ENCODE data around the gene EVA1C.
"Not testable (repeated sequence)": the region's sequence is repeated elsewhere in the genome, so short reads cannot be mapped to it uniquely, and the experiment has no call there.

The EVA1C gene

DNA sequence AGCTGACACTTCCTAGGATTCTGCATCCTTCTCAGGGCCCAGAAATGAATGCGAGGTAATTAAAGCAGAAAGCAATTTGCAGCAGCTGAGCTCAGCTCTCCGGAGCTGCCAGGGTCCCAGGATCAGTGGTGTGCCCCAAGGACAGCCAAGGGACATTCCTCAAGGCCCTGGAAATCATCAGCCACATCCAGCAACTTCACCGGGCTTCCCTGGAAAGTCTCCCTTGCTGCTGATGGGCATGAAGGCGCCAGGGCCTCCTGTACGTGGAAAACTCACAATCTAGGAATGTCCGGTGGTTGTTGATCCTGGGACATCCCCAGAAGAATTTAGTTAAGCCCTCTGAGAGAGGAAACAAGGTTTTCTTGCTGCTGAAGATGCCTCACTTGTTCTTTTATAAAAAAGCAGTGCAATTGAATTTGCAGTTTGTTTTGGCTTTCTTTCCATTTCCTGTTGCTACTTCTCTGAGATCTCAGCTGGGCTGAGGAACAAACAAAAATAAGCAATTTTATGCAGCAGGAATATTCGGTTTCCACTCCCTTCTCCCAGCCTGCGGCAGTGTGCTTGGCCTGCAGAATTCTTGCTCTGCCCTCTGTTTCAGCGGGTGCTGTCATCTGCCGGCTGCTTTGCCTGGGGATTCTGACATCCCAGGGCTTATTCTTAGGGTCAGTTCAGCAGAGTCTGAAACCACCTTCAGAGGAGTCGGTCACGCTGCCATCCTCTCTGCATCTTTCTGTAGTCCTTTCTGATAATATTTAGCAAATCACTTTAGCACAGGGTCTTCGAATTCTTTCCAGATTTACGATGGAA lies 86.9 kb downstream of the EVA1C start:
- no peak for DNase-seq (ENCODE audit: low spot score)

DNA sequence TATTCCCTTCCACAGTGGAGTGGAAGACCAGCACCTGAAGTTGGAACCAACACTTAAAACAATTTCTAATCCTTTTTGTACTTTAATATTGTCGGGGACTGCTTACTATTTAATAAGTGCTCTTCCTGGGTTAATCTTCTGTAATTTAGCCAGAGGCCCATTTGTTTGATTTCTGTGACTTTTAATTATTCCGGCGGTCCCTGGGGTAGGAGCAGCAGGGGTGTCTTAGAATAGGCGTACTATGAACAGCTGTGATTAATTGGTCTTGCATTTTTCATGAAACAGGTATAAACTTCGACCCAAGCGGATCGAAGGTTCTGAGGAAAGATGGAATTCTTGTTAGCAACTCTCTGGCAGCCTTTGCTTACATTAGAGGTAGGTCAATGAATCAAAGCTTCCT lies 91.1 kb downstream of the EVA1C start:
- DNase-seq (ENCODE audit: low spot score), result not testable (repeated sequence)

- not testable (repeated sequence) for DNase-seq (ENCODE audit: low spot score)
These were observed 93.3 kb downstream of the EVA1C start for GRCh38 chr21:32505767-32506166.

GRCh38 chr21:32506411-32506965 lies 94.0 kb downstream of the EVA1C start:
- not testable (repeated sequence) for DNase-seq (ENCODE audit: low spot score)

- DNase-seq (ENCODE audit: low spot score), result no peak
These were observed 94.9 kb downstream of the EVA1C start for GRCh38 chr21:32507342-32507919.

- DNase-seq (ENCODE audit: low spot score), result not testable (repeated sequence)
These were observed 95.5 kb downstream of the EVA1C start for GRCh38 chr21:32508036-32508435.

- DNase-seq (ENCODE audit: low spot score), result peak; percentile 14
These were observed 96.1 kb downstream of the EVA1C start for GRCh38 chr21:32508558-32508957.

- DNase-seq (ENCODE audit: low spot score), result not testable (repeated sequence)
These were observed 96.5 kb downstream of the EVA1C start for GRCh38 chr21:32508975-32509374.

DNA sequence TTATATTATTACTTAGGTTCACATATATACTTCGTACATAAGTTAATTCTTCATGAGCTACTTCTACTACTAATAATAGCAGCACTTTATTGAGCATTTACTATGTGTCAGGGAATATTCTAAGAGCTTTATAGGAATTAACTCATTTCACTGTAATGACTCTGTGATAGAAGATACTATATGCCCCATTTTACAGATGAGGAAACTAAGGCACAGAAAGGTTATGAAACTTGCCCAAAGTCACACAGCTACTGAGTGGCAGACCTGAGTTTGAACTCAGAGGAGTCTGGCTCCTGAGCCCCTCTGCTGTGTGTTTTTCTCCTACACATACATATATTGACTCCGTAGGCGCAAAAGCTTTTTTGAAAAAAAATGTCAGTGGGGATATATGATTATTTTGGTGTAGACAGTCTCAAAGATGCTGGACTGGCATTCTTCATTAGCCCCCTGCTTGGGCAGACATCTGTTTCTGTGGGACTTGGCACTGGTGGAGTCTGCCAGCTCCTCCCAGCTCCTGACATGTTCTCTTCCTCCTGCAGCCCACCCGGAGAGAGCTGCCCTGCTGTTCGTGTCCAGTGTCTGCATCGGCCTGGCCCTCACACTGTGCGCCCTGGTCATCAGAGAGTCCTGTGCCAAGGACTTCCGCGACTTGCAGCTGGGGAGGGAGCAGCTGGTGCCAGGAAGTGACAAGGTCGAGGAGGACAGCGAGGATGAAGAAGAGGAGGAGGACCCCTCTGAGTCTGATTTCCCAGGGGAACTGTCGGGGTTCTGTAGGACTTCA lies 102.0 kb downstream of the EVA1C start:
- peak; percentile 20 for DNase-seq (ENCODE audit: low spot score)

GRCh38 chr21:32515874-32516273 lies 103.4 kb downstream of the EVA1C start:
- DNase-seq (ENCODE audit: low spot score), result no peak

- DNase-seq (ENCODE audit: low spot score), result no peak
These were observed 104.5 kb downstream of the EVA1C start for GRCh38 chr21:32516756-32517649.

DNA sequence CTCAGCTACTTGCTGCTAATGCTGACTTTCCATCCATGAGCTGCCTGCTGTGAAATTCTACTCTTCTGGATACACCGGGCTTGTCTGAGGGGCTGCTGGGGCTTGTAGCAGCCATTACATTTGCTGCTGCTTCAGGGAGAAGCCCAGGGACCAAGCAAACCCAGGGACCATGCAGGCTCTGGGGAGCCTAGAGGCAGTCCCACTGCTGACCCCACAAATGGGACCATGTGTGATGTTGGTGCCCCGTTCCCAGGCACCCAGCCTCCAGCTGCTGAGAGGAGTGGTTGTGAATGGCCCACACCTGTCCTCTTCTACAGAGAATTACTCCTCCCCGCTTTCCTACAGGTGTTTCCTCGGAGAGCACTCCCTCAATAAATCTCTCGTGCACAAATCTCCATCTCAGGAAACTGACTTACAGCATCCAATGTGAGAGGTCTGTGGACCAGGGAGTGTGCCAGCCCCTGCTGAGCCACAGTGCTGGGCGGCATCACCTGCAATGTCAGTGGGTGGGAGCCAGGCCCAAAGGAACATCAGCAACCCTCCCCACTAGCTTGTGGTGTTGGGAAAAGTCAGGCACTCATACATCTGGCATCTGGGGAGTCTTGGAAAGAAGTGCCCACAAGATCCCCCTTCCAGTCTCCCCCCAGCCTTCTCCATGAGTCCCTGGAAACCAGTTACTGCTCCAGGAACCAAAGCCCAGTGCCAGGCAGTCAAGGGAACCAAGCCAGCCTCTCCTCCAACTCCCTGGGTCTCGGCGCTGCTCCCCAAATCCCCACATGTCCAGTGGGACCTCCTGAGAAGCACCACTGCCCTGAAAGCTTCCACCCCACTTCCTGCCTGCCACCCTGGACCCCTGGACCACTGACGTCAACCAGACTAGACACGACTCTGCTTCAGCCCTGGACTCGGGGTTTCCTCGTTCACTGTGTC lies 107.7 kb downstream of the EVA1C start:
- DNase-seq (ENCODE audit: low spot score), result peak; percentile 18

- peak; percentile 67 for DNase-seq (ENCODE audit: low spot score)
These were observed 108.6 kb downstream of the EVA1C start for GRCh38 chr21:32520875-32521735.

DNA sequence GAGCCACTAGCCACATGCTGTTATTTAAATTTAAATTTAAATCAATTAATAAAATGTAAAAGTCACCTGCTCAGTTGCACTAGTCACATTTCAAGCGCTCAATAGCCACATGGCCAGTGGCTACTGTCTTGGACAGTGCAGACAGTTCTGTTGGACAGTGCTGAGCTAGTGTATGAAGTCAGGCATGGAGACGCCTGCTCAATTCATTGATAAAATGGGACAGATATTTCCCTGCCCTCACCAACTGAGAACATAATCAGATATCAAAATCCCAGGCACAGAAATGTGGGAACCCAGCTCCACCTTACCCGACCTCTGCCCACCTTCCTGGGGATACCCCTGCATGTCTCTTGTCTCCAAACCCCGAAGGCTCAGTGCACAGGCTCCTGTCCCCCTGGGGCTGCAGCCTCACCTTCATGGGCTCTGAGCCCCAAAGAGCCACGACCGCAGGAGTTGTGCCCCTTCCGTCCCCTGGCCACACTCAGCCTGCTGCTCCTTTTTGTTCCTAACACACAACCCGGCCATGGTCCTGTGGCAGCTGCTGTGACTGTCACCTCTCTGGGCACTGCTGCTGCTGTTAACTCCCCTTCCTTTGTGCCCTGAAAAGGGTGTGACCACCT lies 109.3 kb downstream of the EVA1C start:
- DNase-seq (ENCODE audit: low spot score), result no peak

DNA sequence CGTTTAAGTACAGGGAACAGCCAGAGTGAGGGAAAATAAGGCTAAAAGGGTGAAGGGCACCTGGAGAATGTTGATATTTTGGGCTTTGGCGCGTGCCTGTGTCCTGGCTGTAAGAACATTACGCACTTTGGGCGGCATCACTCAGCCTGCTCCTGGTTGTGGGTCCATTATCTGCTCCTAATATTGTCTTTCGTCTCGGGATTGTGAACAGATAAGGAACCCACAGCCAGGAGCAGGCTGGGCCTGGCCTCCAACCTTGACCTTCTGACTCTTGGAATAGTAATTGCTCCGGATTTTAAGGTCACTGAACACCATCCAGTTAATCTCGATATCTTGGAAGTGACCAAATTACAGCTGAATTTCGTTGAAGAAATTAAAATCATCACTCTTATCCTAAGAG lies 111.0 kb downstream of the EVA1C start:
- DNase-seq (ENCODE audit: low spot score), result no peak

DNA sequence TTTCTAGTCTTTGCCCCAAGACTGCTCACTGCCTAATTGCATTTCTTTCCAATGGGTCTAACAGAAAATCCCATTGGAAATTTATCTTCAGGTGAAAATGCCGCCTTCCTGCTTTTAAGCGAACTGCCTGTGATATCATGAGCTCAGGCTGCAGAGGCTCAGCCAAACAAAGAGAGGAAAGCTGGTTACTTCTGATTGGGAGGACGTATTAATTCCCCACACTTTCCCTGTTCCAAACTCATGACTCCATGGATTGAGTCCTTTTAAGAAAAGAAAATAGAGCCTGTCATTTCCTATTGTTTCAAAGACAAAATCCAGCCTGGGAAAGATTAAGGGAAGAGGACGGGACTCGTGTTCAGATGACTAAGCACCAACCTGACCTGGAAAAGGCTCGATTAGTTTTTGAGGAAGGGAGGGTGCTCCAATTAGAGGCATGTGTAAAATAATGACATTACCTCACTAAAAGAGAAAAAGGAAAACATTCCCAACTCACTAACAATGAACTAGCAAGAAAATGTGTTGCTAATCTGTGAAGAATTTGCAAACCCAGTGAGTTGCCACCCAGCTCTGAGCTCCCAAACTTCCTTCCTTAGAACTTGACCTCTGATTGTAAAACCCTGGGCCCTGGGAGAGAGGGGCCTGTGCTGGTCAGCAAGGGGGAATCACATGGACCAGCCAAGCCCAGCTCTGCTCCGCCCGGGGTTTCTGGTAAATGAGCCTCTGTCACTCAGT lies 111.6 kb downstream of the EVA1C start:
- DNase-seq (ENCODE audit: low spot score), result no peak

DNA sequence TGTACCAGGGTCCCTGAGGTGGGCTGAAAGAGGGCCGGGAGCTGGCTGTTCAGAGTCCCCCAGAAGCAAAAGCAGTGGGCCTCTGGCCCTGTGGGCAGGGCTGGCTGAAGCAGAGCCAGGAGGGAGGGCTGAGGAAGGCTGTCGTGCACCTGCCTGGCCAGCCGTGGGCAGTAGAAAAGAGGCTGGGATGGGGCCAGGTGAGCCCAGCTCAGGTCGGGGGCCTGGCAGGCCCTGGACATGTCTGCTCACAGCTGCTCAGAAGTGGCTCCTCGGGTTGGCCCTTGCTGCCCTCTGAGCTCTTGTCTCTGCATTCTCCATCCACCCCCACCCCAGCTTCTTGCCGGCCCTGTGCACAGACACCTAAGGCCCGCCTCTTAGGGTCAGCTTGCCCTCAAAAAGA lies 112.8 kb downstream of the EVA1C start:
- DNase-seq (ENCODE audit: low spot score), result no peak

- no peak for DNase-seq (ENCODE audit: low spot score)
These were observed 117.2 kb downstream of the EVA1C start for GRCh38 chr21:32529679-32530078.
